HG03066 (cell line): ENCODE data around the gene DNAH2.
"Not testable (repeated sequence)": the region's sequence is repeated elsewhere in the genome, so short reads cannot be mapped to it uniquely, and the experiment has no call there.

Source experiments
- ATAC-seq: cut with Tn5 transposase; IDR thresholded peaks from one replicate; pipeline ENCODE4 v1.9.1; 2021; ENCODE audit warnings: low read depth; ENCODE audit not compliant: unreplicated experiment

Gene DNAH2

DNA sequence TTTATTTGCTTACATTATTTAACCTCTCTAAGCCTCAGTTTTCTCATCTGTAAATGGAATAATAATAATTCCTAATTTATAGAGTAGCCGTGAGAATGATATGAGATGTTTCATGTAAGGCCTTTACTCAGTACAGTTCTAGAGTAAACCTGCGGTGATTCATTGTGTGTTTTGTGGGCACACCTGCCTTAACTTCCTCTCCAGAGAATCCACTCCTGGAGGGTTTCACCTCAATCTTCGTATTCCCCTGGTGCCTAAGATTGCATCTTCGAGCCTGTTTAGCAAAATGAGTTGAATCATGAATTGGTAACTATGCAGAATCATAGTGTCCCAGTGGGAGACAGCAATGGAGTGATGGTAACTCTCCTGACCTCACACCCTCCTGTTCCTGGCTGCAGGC lies 52.3 kb downstream of the DNAH2 start:
- ATAC-seq = no peak

DNA sequence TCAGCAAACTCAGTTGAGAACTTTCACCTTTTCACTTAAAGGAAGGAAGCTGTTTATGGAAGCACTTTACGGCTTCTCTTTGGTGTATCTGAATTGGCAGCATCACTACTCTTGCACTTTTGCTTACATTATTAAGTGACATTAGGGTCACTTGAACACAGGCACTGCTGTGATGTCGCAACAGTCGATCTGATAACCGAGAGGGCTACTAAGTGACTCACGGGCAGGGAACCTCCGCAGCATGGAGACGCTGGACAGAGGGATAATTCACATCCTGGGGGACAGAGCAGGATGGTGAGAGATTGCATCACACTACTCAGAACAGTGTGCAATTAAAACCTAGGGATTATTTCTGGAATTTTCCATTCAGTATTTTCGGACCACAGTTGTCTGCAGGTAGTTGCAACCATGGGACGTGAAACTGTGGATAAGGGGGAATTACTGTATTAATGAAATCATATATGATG lies 56.5 kb downstream of the DNAH2 start:
- no peak for ATAC-seq

DNA sequence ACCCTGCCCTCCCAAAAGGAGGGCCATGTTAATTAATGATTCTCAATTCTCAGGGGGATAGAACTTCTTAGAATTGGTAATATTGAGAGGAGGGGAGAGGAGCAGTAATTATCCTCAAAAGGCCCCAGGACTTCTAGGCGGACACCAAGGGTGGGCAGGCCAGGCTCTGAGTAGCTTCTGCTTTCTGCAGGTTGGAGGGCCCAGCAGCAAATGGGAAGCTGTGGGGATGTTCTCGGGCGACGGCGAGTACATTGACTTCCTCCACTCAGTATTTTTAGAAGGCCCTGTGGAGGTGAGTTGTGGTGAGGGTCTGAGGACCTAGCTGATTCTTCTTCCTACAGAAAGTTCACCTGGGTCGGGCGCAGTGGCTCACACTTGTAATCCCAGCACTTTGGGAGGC lies 57.5 kb downstream of the DNAH2 start:
- no peak for ATAC-seq

DNA sequence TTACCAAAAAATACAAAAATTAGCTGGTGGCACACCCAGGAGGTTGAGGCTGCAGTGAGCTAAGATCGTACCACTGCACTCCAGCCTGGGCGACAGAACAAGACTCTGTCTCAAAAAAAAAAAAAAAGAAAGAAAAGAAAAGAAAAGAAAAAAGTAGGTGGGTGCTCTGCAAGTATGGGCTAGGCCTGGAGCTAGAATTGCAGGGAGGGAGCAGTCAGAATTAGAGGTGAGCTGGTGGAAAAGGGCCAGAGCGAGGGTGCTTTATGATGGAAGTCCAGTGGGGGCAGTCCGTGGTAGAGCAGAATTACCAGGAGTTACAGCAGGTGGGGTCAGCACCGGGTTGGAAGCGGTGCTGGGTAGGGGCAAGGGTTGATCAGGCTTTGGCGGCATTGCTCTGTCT lies 59.5 kb downstream of the DNAH2 start:
- ATAC-seq = no peak

DNA sequence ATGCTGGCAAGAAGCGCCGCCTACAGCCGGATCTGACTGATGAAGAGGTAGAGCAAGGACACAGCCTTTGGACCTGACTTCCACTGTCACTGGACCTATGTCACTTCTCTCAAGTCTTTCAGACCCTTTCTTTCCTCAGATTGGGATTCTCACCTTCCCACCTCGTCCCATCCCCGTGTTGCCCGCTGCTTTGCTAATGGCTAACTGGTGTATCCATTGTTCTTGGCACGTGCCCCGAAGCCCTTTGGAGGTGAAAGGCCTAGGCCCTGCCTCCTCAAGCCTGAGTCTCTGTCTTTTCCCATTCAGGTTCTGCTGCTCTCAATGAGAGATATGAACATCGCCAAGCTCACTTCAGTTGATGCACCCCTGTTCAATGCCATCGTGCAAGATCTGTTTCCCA lies 63.2 kb downstream of the DNAH2 start:
- no peak for ATAC-seq

DNA sequence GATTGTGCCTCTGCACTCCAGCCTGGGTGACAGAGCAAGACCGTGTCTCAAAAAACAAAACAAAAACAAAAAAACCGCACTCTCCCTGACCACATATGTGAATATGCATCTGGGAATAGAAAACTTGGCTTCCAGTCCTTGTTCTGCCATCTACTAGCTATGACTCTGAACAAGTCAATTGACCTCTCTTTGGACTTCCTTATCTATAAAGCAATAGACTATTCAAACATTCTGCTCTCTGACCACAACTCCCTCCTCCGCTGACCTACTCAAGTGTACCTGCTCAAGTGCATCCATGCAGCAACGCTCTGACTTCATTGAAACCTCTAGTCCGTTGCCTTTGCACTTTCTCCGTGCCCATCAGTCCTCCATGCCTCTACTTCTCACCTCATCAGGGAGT lies 63.9 kb downstream of the DNAH2 start:
- no peak for ATAC-seq

DNA sequence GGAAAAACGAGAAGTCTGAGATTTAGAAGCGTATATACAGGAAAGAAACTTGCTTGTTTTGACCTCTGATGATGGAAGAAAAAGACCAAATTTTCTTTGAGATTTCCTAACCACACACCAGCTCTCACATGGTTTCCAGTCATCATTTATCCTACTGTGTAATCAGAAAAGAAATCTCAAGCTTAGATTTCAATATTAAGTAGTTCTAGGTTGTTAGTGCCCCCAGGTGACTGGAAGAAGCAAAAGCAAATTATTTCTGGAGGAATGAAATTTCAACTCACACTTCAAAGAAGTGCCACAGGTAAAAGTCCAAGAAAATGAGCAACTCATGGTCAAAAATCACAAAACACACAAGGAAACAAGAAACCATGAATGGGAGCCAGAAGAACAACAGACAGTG lies 64.7 kb downstream of the DNAH2 start:
- ATAC-seq = no peak

DNA sequence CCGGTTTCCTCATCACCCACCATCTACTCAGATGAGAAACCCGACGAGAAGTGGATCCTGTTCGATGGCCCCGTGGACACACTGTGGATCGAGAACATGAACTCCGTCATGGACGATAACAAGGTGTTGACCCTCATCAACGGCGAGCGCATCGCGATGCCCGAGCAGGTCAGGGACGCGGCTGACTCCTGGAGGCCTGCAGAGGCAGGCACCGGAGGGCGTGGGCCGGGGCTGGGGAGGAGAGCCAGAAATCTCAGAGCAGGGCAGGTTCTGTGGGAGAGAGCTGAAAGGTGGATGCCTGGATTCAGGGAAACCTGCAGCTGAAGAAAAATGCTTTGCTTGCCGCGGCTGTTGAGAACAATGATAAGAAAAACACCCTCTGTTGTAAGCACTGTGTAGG lies 69.3 kb downstream of the DNAH2 start:
- no peak for ATAC-seq

DNA sequence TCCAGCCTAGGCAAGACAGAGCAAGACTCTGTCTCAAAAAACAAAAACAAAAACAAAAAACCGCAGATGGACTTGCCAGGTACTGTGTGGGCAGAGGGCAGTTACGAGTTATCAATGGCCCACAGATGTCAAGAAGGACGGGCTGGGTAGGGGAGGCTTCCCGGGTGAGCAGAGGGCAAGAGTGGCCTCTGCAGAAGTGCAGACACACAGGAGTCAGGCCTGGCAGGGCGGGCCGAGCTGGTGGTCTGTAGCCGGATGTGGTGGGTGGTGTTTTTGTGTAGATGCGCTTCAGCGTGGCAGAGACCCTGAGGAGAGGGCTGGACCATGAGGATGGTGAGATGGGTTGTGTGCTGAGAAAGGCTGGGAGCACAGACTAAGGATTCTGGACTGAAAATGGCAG lies 71.6 kb downstream of the DNAH2 start:
- ATAC-seq = no peak

DNA sequence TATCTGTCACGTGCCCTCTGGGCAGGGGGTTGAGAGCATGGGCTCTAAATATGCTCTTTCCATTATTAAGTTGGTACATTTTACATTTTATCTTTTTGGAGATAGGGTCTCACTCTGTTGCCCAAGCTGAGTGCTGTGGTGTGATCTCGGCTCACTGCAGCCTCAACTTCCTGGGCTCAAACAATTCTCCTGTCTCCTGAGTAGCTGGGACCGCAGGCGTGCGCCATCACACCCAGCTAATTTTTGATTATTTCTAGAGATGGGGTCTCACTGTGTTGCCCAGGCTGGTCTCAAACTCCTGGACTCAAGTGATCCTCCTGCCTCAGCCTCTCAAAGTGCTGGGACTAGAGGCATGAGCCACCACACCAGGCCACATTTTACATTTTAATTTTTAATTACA lies 72.6 kb downstream of the DNAH2 start:
- no peak for ATAC-seq

DNA sequence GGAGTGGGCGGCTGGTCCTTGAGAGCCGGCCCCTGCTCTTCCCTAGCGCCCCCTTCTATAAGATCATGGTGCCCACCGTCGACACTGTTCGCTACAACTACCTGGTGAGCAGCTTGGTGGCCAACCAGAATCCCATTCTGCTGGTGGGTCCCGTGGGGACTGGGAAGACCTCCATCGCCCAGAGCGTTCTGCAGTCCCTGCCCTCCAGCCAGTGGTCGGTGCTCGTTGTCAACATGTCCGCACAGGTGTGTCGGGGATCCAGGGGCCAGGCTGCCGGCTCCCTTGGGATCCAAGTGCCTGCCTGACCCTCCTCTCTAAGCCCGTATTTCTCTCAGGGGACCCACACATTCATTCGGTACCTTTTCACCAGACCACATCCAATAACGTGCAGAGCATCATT lies 75.1 kb downstream of the DNAH2 start:
- ATAC-seq = no peak

DNA sequence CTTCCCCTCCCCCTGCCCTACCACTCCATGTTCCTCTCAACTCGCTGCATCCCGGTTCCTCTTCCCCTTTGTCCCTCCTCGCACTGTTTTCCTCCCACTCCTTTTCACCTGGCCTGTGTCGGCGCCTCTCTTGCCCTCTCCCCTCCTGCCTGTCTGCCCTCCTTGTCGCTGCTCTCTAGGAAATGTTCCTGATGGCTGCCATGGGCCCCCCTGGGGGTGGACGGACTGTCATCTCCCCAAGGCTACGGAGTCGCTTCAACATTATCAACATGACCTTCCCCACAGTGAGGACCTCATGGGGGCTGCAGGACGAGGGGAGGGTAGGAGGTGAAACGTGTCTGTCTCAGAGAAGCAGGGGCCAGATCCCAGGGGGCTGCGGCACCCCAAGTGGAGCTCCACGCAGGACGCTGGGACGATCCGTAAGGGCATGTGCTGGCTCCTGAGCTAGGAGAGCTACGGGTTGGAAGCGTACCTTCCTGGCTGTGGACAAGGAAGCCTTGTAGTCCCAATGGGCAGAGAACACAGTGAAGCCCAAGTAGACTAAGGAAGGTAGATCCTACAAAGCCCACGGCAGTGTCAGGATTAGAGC lies 76.6 kb downstream of the DNAH2 start:
- no peak for ATAC-seq

DNA sequence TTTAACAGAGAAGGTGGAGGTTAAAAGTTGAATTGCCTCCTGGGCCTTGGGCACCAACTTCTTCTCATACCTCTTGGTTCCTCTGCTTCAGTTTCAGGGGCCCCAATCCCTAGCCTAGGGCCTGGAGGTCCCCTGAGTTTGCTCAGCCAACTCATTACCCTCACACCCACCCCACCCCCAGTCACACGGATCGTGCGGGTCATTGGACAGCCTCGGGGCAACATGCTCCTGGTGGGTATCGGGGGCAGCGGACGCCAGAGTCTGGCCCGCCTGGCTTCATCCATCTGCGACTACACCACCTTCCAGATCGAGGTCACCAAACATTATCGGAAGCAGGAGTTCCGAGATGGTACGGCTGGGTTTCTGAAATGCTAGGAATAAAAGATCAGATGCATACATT lies 80.4 kb downstream of the DNAH2 start:
- no peak for ATAC-seq

DNA sequence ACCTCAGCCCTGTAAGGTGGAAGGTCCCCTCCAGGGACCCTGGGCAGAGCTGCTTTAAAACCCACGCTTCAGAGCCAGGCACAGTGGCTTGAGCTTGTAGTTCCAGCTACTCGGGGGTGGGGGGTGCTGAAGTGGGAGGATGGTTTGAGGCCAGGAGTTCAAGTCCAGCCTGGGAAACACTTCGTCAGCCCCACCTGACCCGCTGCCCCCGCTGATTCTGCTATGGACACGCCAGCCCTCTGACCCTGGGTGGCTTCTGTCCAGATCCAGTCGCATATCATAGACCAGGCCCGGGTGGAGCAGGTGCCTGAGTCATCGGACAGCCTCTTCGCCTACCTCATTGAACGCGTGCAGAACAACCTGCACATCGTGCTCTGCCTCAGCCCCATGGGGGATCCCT lies 81.3 kb downstream of the DNAH2 start:
- ATAC-seq = no peak

DNA sequence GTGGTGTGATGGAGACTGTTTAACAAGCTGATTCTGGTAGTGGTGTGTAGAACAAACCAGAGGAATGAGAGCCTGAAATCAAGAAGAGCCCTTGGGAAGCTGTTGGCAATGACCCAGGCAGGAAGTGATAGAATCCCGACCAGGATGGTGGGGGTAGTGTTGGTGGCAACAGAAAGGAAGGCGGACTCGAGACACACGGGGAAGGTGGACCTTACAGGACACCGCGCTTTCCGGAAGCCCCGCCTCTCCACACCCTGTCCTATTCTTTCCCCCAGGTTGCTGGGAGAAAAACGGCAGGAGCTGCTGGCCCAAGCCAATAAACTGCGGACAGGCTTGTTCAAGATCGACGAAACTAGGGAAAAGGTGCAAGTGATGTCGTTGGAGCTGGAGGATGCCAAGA lies 86.4 kb downstream of the DNAH2 start:
- no peak for ATAC-seq

DNA sequence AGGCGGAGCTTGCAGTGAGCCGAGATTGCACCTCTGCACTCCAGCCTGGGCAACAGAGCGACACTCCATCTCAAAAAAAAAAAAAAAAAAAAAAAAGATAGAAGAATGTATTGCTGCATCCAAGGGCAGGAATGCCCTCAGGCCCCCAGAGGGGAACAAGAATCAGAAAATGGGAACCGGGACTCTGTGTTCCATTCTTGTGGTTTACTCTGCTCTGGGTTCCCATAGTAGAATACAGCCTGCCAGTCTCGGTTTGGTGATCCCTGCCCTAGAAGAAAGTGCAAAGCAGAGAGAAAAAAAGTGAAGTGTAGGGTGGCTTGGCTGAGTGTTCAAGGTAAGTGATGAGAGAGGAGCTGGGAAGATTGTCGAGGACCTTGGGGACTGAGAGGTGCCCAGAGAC lies 89.0 kb downstream of the DNAH2 start:
- ATAC-seq = no peak

DNA sequence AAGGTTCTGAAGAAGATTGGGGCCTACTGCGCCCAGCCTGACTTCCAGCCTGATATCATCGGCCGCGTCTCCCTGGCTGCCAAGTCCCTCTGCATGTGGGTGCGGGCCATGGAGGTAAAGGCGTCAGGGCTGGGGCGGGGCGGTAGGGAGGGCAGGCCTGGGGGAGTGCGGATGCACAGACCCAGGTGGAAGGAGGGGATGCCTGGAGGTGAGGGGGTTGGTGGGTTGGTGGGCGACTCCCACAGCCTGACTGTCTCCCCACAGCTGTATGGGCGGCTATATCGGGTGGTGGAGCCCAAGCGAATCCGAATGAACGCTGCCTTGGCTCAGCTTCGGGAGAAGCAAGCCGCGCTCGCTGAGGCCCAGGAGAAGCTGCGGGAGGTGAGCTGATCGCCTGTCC lies 89.7 kb downstream of the DNAH2 start:
- ATAC-seq = no peak

DNA sequence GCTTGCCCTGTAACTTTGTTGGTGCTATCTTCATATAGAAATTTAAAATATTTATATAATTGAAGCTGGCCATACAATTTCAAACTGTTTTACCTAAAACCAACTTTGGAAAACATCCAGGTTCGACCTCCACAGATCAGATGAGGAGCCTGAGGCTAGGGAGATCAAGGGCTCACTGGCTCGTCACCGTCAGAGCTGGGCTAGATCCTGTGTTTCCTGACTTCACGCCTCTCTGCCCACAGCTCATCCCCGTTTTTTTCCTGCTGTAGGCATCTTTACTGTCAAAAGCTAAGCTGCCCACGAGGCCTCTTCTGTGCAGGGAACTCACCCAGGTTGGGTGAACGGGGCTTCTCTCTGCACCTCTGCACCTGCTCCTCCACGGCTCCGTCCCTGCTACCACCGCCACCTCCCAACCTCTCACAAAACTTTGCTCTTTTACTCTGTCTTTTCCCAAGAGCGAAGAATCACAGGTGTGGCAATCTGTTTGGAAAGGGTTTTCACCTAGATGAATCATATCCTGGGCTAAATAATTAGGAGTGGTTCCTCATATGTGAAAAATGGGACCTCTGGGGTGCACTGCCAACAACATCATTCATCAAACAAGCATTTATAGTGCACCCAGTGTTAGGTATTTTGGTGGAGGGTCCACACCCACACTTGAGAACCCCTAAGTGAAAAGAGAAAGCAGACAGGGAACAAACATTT lies 91.7 kb downstream of the DNAH2 start:
- ATAC-seq = no peak

DNA sequence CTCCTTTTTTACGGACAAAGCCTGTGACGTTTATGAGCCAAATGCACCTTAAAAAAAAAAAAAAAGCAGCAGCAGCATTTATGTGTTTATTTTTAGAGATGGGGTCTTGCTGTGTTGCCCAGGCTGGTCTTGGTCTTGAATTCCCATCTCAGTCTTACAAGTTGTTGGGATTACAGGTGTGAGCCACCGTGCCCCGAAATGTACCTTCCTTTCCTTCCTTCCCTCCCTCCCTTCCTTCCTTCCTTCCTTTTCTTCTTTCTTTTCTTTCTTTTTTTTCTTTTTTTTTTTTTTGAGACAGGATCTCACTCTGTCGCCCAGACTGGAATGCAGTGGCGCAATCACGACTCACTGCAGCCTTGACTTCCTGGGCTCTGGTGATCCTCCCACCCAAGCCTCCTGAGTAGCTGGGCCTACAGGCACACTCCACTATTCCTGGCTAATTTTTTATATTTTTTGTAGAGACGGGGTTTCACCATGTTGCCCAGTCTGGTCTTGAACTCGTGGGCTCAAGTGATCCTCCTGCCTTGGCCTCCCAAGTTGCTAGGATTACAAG lies 92.3 kb downstream of the DNAH2 start:
- ATAC-seq = not testable (repeated sequence)

DNA sequence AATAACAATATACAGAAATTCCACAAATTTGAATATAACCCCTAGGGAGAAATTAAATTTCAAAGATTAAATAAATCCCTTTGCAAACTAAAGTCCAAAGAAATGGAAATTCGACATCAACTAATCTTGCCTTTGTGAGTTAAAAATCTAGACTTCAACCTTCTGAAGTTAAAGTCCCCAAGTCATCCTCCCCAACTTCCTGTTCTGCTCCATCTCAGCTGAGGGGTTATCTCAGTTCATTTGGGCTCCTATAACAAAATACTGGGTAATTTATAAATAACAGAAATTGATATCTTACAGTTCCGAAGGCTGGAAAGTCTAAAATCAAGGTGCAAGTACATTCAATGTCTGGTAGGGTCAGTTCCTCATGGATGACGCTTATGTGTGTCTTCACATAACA lies 93.7 kb downstream of the DNAH2 start:
- no peak for ATAC-seq

DNA sequence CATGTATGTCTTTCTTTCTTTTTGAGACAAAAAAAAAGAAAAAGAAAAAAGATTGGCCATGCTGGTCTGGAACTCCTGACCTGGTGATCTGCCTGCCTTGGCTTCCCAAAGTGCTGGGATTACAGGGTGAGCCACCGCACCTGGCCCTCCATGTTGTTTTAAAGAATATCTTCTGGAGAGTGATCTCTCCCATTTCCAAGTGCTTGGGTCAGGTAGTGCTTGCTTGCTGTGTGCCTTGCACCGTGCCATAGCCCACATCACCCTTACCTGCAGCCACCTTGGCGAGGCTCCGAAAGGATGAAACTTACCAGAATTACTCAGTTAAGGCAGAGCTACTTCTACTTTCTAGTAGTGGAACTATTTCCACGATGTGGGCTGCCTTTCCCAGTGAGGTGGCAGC lies 97.4 kb downstream of the DNAH2 start:
- ATAC-seq = no peak

DNA sequence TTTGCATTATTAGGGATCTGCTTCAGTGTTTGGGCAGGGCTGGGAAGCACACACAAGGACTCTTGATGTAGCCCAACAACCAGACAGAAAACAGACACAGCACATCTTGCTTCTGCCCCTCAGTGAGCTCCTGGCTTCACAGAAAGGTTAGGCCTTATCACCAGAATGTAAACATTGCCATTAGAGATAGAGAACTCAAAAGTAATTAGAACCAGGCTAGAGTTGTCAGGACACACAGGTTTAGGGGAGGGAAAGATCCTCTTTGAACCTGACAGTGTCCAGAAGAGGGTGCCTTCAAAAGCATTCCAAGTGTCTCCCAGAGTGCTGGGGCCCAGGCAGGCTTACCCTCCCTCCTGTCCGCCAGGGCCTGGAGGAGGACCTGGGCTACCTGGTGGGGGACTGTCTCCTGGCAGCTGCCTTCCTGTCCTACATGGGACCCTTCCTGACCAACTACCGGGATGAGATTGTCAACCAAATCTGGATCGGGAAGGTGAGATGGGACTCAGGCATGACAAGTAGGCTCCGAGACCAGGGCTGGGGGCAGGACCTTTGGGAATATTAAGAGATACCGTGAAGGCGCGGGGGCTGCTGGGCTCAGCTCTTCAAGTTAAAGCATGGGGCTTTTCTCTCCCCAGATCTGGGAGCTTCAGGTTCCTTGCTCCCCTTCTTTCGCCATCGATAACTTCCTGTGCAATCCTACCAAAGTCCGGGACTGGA lies 99.5 kb downstream of the DNAH2 start:
- no peak for ATAC-seq
